ENCODE data around the gene TXNRD1. TPM values are rescaled to one million over a fixed set of nuclear protein-coding genes. Genes with fewer than 3 reads are reported as not detected.

The TXNRD1 gene
- total RNA-seq, 6 experiments from 2014 or later = 40.3 to 153 (median 74.5) TPM

GRCh38 chr12:104306376-104306775 lies 90.8 kb downstream of the TXNRD1 start:
- H3K27ac ChIP-seq = no peak overlapping the region
- no peak for DNase-seq
- no peak for TF ChIP-seq POLR2A (IDR thresholded peaks at IDR 0.05)
- TF ChIP-seq, protein P1, sequence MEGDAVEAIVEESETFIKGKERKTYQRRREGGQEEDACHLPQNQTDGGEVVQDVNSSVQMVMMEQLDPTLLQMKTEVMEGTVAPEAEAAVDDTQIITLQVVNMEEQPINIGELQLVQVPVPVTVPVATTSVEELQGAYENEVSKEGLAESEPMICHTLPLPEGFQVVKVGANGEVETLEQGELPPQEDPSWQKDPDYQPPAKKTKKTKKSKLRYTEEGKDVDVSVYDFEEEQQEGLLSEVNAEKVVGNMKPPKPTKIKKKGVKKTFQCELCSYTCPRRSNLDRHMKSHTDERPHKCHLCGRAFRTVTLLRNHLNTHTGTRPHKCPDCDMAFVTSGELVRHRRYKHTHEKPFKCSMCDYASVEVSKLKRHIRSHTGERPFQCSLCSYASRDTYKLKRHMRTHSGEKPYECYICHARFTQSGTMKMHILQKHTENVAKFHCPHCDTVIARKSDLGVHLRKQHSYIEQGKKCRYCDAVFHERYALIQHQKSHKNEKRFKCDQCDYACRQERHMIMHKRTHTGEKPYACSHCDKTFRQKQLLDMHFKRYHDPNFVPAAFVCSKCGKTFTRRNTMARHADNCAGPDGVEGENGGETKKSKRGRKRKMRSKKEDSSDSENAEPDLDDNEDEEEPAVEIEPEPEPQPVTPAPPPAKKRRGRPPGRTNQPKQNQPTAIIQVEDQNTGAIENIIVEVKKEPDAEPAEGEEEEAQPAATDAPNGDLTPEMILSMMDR (IDR thresholded peaks at IDR 0.05) = no peak
- no peaks in the 10 kb centered on the region for H3K27me3 ChIP-seq
- no peak for ATAC-seq
- 100% methylated on average over 2 of the region's 2 CpGs for WGBS (ENCODE audit: insufficient coverage, low coverage, low lambda C conversion rate, missing lambda C conversion rate)
- H3K4me1 ChIP-seq = peaks cover 0 to 31% (median 3%) of the 10 kb centered on the region in 4 donors
- peaks cover 0 to 15% (median 0%) of the 10 kb centered on the region in 4 donors for H3K36me3 ChIP-seq
- H3K9me3 ChIP-seq = no peaks in the 10 kb centered on the region
- intact Hi-C loops (cut with DNase I) = no loop called here
- no peak overlapping the region for H3K4me3 ChIP-seq

- Histone ChIP-seq H3K9me3 (no peaks in the 10 kb centered on the region), H3K27me3 (no peaks in the 10 kb centered on the region), H3K4me3 (no peak overlapping the region), H3K4me1 (peaks cover 0 to 31% (median 3%) of the 10 kb centered on the region in 4 donors), H3K36me3 (peaks cover 0 to 22% (median 3%) of the 10 kb centered on the region in 4 donors), H3K27ac (no peak overlapping the region)
- intact Hi-C loops (cut with DNase I) = no loop called here
- DNase-seq (no peak), ATAC-seq (no peak)
- 84% methylated on average over 6 of the region's 6 CpGs for WGBS (ENCODE audit: insufficient coverage, low coverage, low lambda C conversion rate, missing lambda C conversion rate)
- TF ChIP-seq, protein P1 (IDR thresholded peaks at IDR 0.05) = no peak
- TF ChIP-seq POLR2A (IDR thresholded peaks at IDR 0.05) = no peak
Observed at GRCh38 chr12:104306943-104307654, 91.5 kb downstream of the TXNRD1 start.

- Histone ChIP-seq H3K36me3 (peaks cover 0 to 28% (median 6%) of the 10 kb centered on the region in 4 donors), H3K27me3 (no peaks in the 10 kb centered on the region), H3K4me3 (no peak overlapping the region), H3K27ac (no peak overlapping the region), H3K9me3 (no peaks in the 10 kb centered on the region), H3K4me1 (peaks cover 0 to 27% (median 2%) of the 10 kb centered on the region in 4 donors)
- DNase-seq (no peak), ATAC-seq (no peak)
- no peak for TF ChIP-seq POLR2A (IDR thresholded peaks at IDR 0.05)
- TF ChIP-seq, protein P1 (IDR thresholded peaks at IDR 0.05) = no peak
- intact Hi-C loops (cut with DNase I) = no loop called here
Observed at GRCh38 chr12:104307655-104308000, 92.0 kb downstream of the TXNRD1 start.

DNA sequence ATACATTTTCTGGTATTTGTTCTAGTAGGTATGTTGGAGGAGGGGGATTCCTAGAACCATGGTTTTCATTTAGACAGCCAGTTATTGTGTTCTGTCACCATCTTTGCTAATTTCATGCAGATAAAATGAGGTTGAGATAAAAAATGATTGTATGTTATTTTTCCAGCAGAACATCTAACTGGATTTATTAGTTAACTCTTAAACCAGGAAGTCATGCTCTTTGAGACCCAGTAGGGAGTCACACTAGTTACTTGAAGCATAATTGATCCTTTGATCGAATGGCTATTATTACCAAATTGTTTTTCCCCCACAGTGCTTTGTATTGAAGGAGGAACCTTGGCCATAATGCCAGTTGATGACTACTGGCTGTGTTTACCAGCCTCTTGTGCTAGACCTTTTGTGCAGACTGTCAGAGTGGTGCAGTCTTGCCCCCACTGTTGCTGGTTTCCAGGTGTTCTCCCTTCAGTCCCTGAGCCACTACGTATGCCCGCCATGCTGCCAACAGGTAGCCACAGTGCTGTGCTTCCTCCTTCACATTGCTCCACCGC lies 93.9 kb downstream of the TXNRD1 start:
- no peaks in the 10 kb centered on the region for H3K9me3 ChIP-seq
- peaks cover 0 to 11% (median 0%) of the 10 kb centered on the region in 4 donors for H3K4me1 ChIP-seq
- no peak overlapping the region for H3K27ac ChIP-seq
- DNase-seq (no peak), ATAC-seq (peak in 1 of 4 donors; percentile 18)
- TF ChIP-seq POLR2A (IDR thresholded peaks at IDR 0.05) = no peak
- TF ChIP-seq, protein P1 (IDR thresholded peaks at IDR 0.05) = no peak
- H3K4me3 ChIP-seq = no peak overlapping the region
- no peaks in the 10 kb centered on the region for H3K27me3 ChIP-seq
- WGBS (ENCODE audit: insufficient coverage, low coverage, low lambda C conversion rate, missing lambda C conversion rate) = 90% methylated on average over 2 of the region's 4 CpGs
- peaks cover 0 to 43% (median 15%) of the 10 kb centered on the region in 4 donors for H3K36me3 ChIP-seq
- intact Hi-C loops (cut with DNase I) = no loop called here

Data from right lobe of liver (tissue), 6 donors.